OCI-LY1 (cell line): Measurements from ENCODE around the gene MSH6.

ENCODE experiments used
- EZH2 ChIP-seq: fragments of 200-600 bp; sonication (generic), shearing (Covaris generic); IDR thresholded peaks from 2 replicates; pipeline ENCODE4 v1.8.0; 2017; ENCODE audit warnings: borderline replicate concordance, mixed run types, mild to moderate bottlenecking, antibody characterized with exemption, low read length, moderate library complexity, mixed read lengths
- TF ChIP-seq, protein P1 (sequence below): fragments of 200-600 bp; sonication (generic), shearing (Covaris generic); IDR thresholded peaks from 2 replicates; pipeline ENCODE4 v1.5.1; 2017; ENCODE audit warnings: mild to moderate bottlenecking, antibody characterized with exemption, low read length, moderate library complexity, mixed read lengths

GRCh38 chr2:47844162-47844561 lies 61.2 kb downstream of the MSH6 start:
- TF ChIP-seq, protein P1, sequence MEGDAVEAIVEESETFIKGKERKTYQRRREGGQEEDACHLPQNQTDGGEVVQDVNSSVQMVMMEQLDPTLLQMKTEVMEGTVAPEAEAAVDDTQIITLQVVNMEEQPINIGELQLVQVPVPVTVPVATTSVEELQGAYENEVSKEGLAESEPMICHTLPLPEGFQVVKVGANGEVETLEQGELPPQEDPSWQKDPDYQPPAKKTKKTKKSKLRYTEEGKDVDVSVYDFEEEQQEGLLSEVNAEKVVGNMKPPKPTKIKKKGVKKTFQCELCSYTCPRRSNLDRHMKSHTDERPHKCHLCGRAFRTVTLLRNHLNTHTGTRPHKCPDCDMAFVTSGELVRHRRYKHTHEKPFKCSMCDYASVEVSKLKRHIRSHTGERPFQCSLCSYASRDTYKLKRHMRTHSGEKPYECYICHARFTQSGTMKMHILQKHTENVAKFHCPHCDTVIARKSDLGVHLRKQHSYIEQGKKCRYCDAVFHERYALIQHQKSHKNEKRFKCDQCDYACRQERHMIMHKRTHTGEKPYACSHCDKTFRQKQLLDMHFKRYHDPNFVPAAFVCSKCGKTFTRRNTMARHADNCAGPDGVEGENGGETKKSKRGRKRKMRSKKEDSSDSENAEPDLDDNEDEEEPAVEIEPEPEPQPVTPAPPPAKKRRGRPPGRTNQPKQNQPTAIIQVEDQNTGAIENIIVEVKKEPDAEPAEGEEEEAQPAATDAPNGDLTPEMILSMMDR = no peak
- TF ChIP-seq EZH2 = no peak
